CD4-positive, alpha-beta T cell treated with Interleukin-2 at 100 ng/mL for 4 hours (primary cell): Measurements from ENCODE around the gene ICA1.
"Not testable (repeated sequence)": the region's sequence is repeated elsewhere in the genome, so short reads cannot be mapped to it uniquely, and the experiment has no call there.

Source experiments
- DNase-seq: peaks from one replicate; pipeline ENCODE4 v3.0.0-alpha.2; 2020; ENCODE audit warnings: low spot score

Gene ICA1

DNA sequence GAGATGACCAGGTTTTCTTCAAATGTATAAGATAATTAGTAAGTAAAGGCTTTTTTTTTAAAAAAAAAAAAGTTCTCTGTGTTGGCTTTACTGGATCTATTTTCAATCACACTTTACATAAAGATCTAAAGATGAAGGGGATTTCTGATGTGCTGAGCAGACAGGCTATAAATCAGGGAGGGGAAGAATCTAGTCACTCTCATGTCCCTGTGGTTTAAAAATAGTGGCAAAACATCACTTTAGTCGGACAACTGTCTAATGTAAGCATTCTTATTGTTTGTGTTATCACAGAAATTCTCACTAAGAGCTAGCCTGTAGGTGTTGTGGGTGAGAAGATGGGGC lies 132.7 kb downstream of the ICA1 start:
- DNase-seq = peak; percentile 66

GRCh38 chr7:8128449-8129317 lies 133.3 kb downstream of the ICA1 start:
- DNase-seq = peak; percentile 56

- DNase-seq = no peak
Observed at GRCh38 chr7:8126601-8127167, 135.3 kb downstream of the ICA1 start.

DNA sequence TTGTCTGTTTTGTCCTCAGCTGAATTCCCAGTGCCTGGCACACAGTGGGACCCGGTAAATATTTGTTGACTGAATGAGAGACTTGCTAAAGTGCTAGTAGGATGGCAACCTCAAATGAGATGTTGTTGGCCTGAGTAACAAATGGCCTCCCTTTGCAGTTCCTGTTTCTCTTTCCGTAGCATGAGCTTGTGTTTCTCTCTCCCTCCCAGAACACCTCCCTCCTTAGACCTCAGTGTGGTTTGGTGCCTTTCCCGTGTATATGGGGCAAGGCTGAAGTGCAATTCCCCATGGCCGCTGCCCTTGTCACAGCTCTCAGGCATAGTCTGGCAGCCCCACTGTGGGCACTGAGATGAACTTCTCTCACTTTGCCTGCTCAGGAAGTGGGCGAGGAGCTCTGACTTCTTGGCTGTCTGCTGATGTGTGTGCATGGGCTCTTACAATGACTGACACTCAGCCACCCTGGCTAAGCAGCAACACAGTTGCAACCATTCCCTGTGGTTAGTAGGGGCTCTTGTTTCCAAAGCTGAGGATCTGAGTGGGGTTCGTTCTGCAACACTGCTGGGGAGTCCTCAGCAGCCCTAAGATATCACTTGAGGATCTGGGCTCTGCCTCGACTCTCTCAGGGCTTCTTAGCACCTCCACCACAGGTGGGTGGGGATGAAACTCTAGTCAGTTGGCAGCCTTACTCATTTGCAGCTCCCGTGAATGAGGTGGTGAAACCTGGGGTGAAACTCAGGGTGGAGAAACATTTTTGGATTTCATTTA lies 136.1 kb downstream of the ICA1 start:
- DNase-seq = peak; percentile 88

- no peak for DNase-seq
Observed at GRCh38 chr7:8121243-8121642, 140.7 kb downstream of the ICA1 start.

GRCh38 chr7:8120390-8121058 lies 141.4 kb downstream of the ICA1 start:
- no peak for DNase-seq

GRCh38 chr7:8119262-8119661 lies 142.7 kb downstream of the ICA1 start:
- DNase-seq = no peak

DNA sequence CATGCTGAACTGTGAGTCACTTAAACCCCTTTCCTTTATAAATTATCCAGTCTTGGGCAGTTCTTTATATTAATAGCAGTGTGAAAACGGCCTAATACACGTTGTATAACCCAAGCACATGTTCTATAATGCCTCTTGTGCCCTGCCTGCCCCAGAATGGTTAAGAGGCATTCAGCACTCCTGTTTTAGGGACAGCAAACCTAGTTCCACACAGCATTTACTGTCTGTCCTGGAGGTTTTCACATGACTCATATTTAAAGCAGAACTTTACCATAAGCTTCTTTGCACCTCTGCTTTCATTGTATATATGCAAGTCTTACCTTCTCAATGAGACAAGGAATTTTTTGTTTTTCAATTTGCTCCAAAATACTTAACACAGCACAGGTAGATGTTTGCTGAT lies 144.8 kb downstream of the ICA1 start:
- no peak for DNase-seq

- no peak for DNase-seq
Observed at GRCh38 chr7:8115547-8116402, 146.2 kb downstream of the ICA1 start.

- DNase-seq = no peak
Observed at GRCh38 chr7:8114175-8114574, 147.8 kb downstream of the ICA1 start.

DNA sequence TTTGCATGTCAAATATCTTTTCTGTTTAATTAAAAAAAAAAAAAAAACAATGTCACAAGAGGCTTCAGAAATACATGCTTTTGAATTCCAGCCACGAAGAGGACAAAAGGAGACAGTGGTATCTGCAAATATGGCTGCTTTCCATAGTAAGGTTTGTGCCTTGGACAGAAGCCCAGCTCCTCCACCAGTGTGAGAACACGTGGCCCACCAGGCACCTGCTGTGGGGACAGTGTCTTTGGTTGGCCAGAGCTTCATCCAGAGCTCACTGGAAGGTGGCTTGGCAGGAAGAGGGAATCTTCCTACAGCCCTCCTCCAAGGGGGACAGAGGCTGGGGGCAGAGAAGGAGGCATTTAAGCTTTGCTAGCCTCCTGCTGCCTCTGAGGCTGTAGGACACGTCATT lies 148.8 kb downstream of the ICA1 start:
- DNase-seq = no peak

- DNase-seq = no peak
Observed at GRCh38 chr7:8112685-8113084, 149.3 kb downstream of the ICA1 start.

GRCh38 chr7:8111282-8111960 lies 150.5 kb downstream of the ICA1 start:
- DNase-seq = no peak

- DNase-seq = no peak
Observed at GRCh38 chr7:8109196-8110022, 152.6 kb downstream of the ICA1 start.

DNA sequence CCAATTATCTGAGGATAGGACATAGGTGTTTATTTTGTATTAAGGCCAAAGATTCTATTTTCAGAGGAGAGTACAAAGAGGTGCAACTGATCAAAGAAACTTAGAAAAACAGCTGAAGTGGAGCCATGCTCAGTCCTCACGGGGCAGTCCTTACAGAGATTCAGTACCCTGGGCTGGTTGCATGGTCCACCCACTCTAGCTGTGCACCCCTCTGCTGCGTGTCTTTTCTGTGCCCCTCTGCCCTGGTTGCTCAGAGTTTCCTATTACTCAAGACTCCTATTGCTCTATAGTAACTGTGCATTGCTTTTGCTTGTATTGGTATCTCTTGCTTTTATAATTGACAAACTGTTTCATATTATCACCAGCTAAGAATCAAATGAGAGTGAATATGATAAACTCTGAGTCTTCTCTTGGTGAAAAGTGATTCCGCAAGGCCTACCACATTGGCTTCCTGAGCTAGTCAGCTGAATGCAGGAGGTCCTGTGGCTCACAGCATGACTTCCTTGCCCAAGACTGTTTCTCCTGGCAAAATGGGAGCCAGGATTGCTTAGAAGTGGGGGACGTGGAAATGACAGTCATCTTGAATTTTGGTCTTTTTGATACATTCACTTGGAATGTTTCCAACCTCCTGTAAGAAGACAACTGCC lies 156.4 kb downstream of the ICA1 start:
- DNase-seq = no peak

DNA sequence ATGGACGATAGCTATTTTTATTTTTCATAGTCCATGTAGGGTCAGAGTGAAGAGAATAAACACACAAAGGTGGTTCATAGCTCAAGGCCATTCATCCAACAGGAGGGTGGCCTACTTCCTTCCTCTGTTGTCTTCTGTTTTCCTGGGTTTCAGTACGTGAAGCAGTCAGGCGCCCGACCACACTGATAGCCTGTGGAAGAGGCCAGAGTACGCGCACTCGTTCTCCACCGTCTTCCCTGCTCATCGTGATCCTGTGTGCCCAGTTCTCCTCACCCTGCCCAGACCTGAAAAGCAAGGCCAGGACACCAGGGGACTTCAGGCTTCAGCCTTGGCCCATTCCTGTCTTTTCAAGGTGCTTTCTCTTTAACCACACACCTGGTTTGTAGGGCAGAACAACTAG lies 158.7 kb downstream of the ICA1 start:
- no peak for DNase-seq

DNA sequence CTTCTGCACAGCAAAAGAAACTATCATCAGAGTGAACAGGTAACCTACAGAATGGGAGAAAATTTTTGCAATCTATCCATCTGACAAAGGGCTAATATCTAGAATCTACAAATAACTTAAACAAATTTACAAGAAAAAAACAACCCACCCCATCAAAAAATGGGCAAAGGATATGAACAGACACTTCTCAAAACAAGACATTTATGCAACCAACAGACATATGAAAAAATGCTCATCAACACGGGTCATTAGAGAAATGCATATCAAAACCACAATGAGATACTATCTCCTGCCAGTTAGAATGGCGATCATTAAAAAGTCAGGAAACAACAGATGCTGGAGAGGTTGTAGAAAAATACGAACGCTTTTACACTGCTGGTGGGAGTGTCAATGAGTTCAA lies 160.7 kb downstream of the ICA1 start:
- DNase-seq = not testable (repeated sequence)

DNA sequence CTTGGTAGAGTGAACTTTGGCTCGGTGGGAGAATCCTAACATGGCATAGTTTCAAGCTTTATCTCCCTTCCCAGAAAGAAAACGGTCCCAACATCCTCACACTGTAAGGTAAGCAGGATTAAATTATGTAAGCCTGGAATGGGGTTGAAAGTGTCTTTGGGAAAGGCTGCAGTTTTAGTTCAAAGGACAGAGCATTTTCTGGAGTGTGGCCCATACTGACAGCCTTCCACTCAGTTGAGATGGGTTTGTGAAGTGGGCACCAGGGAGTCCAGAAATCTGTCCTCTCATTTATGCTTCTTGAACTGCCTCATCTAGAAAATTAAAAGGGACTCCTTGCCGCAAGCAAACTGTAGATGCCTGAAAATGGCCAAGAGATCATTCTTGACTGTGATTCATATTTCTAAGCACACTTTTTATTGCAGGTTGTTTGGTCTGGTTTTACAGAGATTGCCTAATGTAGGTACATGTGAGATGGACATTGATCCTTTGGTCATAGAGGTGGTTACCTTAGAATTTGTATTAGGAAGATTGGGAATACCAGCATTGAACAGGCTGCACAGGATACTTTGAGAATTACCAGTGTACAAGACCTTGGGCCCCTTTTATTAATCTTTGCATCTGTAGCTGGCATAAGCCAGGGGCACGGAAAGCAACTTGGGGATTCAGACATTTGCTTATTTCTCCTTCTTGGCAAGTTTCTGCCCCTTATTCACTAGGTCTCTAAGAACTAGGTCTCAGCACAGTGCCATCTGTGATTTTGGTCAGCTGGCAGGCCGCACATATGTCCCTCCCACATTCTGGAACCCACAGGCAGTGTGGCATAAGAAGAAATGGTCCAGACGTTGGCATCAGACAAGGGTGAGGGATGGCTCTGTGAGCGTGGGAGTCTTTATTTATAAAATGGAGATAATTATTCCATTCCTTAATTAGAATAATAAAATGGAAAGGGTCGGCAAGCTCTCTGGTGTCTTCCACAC lies 167.5 kb downstream of the ICA1 start:
- DNase-seq = no peak
